DND-41 (cell line): Measurements from ENCODE around the gene ATP6V1B1.

Experiments used
- CTCF ChIP-seq: IDR thresholded peaks from 2 replicates; pipeline ENCODE4 v1.5.1; 2012; ENCODE audit warnings: borderline replicate concordance, low read length, moderate library complexity, mild to moderate bottlenecking; ENCODE audit not compliant: poor library complexity, severe bottlenecking; ENCODE audit errors: extremely low read depth
- EZH2 ChIP-seq: IDR thresholded peaks from 3 replicates; pipeline ENCODE4 v1.6.1; 2012; ENCODE audit warnings: borderline replicate concordance, low read depth, mild to moderate bottlenecking, moderate library complexity, low read length, inconsistent platforms; ENCODE audit not compliant: severe bottlenecking

- TF ChIP-seq EZH2 (no peak), CTCF (no peak)
These were observed 23.1 kb downstream of the ATP6V1B1 start for GRCh38 chr2:70958759-70959158.
